Left renal cortex interstitium (tissue), 4 donors: ENCODE measurements around the gene DCUN1D5. TPM values are rescaled to one million over a fixed set of nuclear protein-coding genes. Genes with fewer than 3 reads are reported as not detected.

Experiments
- polyA plus RNA-seq, 4 donors: library from polyadenylated mRNA; unstranded; fragments of 120-200 nt; gene quantifications; one replicate each; pipeline ENCODE4 v1.2.1, GENCODE V29; 2013; ENCODE audit not compliant: insufficient read length in 4 of 4

DCUN1D5 gene
- polyA plus RNA-seq, 4 donors, result 32.3 to 40.0 (median 37.1) TPM

Other genes with a start within 250 kb of the DCUN1D5 start
- under 1 TPM in 1 of 4 donors, not detected in 3; 0.25 TPM for gene MMP3, start 248.6 kb downstream of the DCUN1D5 start, polyA plus RNA-seq
- 1 to 10 TPM; 1.8 to 5.1 (median 2.9) TPM for gene MMP12, start 217.2 kb downstream of the DCUN1D5 start, polyA plus RNA-seq
- under 1 TPM in 1 of 4 donors, not detected in 3; 0.13 TPM for gene MMP13, start 136.4 kb downstream of the DCUN1D5 start, polyA plus RNA-seq
- gene DYNC2H1, start 17.3 kb upstream of the DCUN1D5 start, polyA plus RNA-seq, result 10 to 100 TPM; 34.5 to 48.2 (median 38.4) TPM